WTC11 (cell line): ENCODE measurements around the gene ZNF394. TPM values are rescaled to one million over a fixed set of nuclear protein-coding genes. Genes with fewer than 3 reads are reported as not detected.
A peak's percentile ranks its signal among the peaks of the same experiment; 100 is the strongest.

Experiments used
- ATAC-seq: fragments of 200-7000 bp; cut with Tn5 transposase; 2 replicates; pipeline ENCODE4 v1.10.0; 2021; ENCODE audit warnings: mild to moderate bottlenecking, moderate library complexity
- CTCF ChIA-PET: fragments of 300-600 bp; sonication (Branson Sonifier 250); formaldehyde crosslinking; loops from one replicate; lab custom pipeline; 2021; ENCODE audit warnings: antibody characterized with exemption; lab: Charles Lee
- POLR2A ChIA-PET: fragments of 350-600 bp; sonication (Branson Sonifier 250); formaldehyde crosslinking; loops from one replicate; lab custom pipeline; 2021; ENCODE audit warnings: antibody characterized with exemption; lab: Charles Lee
- DNase-seq: peaks from one replicate; pipeline ENCODE4 v3.0.0; 2021; ENCODE audit warnings: low spot score
- H3K27ac Mint-ChIP-seq: 2 replicates; pipeline ENCODE4 v1.8.0; 2021; ENCODE audit warnings: mixed read lengths
- H3K27me3 Mint-ChIP-seq: 2 replicates; pipeline ENCODE4 v1.8.0; 2021; ENCODE audit warnings: low read depth, mild to moderate bottlenecking, moderate library complexity, mixed read lengths
- H3K36me3 Mint-ChIP-seq: 2 replicates; pipeline ENCODE4 v1.8.0; 2021; ENCODE audit warnings: mixed read lengths
- H3K4me1 Mint-ChIP-seq: 2 replicates; pipeline ENCODE4 v1.8.0; 2022; ENCODE audit warnings: mixed read lengths
- H3K4me3 Mint-ChIP-seq: 2 replicates; pipeline ENCODE4 v1.8.0; 2021; ENCODE audit warnings: mild to moderate bottlenecking, moderate library complexity, mixed read lengths
- H3K9me3 Mint-ChIP-seq: 2 replicates; pipeline ENCODE4 v1.8.0; 2021; ENCODE audit warnings: mixed read lengths
- AR ChIP-seq: fragments of 250-450 bp; sonication (Bioruptor Pico); IDR thresholded peaks from 2 replicates; pipeline ENCODE4 v1.9.0; 2021; ENCODE audit warnings: mild to moderate bottlenecking
- E2F1 ChIP-seq: sonication (generic); formaldehyde crosslinking; IDR thresholded peaks from 2 replicates; pipeline ENCODE4 v1.8.0; 2022; ENCODE audit warnings: mild to moderate bottlenecking, missing genetic modification reagents
- ERG ChIP-seq: fragments of 250-450 bp; sonication (Bioruptor Pico); IDR thresholded peaks from 2 replicates; pipeline ENCODE4 v1.8.0; 2021; ENCODE audit warnings: mild to moderate bottlenecking
- ETV6 ChIP-seq: sonication (generic); formaldehyde crosslinking; IDR thresholded peaks from 2 replicates; pipeline ENCODE4 v1.8.1; 2022; ENCODE audit warnings: mild to moderate bottlenecking, missing genetic modification reagents
- FOXK1 ChIP-seq: sonication (generic); formaldehyde crosslinking; IDR thresholded peaks from 2 replicates; pipeline ENCODE4 v1.8.0; 2022; ENCODE audit warnings: mild to moderate bottlenecking, moderate library complexity, missing genetic modification reagents
- GRHL2 ChIP-seq: fragments of 250-450 bp; sonication (Bioruptor Pico); IDR thresholded peaks from 2 replicates; pipeline ENCODE4 v1.8.0; 2022; ENCODE audit warnings: mild to moderate bottlenecking, moderate library complexity; ENCODE audit not compliant: insufficient replicate concordance, severe bottlenecking
- MAX ChIP-seq: sonication (generic); formaldehyde crosslinking; IDR thresholded peaks from 2 replicates; pipeline ENCODE4 v1.8.0; 2022; ENCODE audit warnings: mild to moderate bottlenecking, missing genetic modification reagents
- NR2C2 ChIP-seq: sonication (generic); formaldehyde crosslinking; IDR thresholded peaks from 2 replicates; pipeline ENCODE4 v1.8.0; 2022; ENCODE audit warnings: mild to moderate bottlenecking, missing genetic modification reagents
- OVOL2 ChIP-seq: fragments of 250-450 bp; sonication (Bioruptor Pico); IDR thresholded peaks from 2 replicates; pipeline ENCODE4 v1.9.0; 2021; ENCODE audit warnings: mild to moderate bottlenecking, borderline replicate concordance
- RELA ChIP-seq: sonication (generic); formaldehyde crosslinking; IDR thresholded peaks from 2 replicates; pipeline ENCODE4 v1.8.1; 2022; ENCODE audit warnings: missing genetic modification reagents, mild to moderate bottlenecking, borderline replicate concordance
- RORB ChIP-seq: fragments of 250-450 bp; sonication (Bioruptor Pico); IDR thresholded peaks from 2 replicates; pipeline ENCODE4 v1.9.0; 2021; ENCODE audit warnings: mild to moderate bottlenecking
- SMAD4 ChIP-seq: sonication (generic); formaldehyde crosslinking; IDR thresholded peaks from 2 replicates; pipeline ENCODE4 v1.8.0; 2022; ENCODE audit warnings: mild to moderate bottlenecking, missing genetic modification reagents
- SOX15 ChIP-seq: fragments of 250-450 bp; sonication (Bioruptor Pico); IDR thresholded peaks from 2 replicates; pipeline ENCODE4 v1.9.0; 2021; ENCODE audit warnings: mild to moderate bottlenecking
- TP53 ChIP-seq: sonication (generic); formaldehyde crosslinking; IDR thresholded peaks from 2 replicates; pipeline ENCODE4 v1.8.1; 2023; ENCODE audit warnings: mild to moderate bottlenecking, missing genetic modification reagents
- USF2 ChIP-seq: sonication (generic); formaldehyde crosslinking; IDR thresholded peaks from 2 replicates; pipeline ENCODE4 v1.8.1; 2023; ENCODE audit warnings: mild to moderate bottlenecking, missing genetic modification reagents, moderate library complexity
- ZBTB43 ChIP-seq: sonication (generic); formaldehyde crosslinking; IDR thresholded peaks from 2 replicates; pipeline ENCODE4 v1.8.1; 2023; ENCODE audit warnings: mild to moderate bottlenecking, missing genetic modification reagents
- ZMAT4 ChIP-seq: fragments of 250-450 bp; sonication (Bioruptor Pico); IDR thresholded peaks from 2 replicates; pipeline ENCODE4 v1.9.0; 2021; ENCODE audit warnings: mild to moderate bottlenecking
- ZNF219 ChIP-seq: sonication (generic); formaldehyde crosslinking; IDR thresholded peaks from 2 replicates; pipeline ENCODE4 v1.8.0; 2023; ENCODE audit warnings: missing genetic modification reagents, mild to moderate bottlenecking, borderline replicate concordance
- ZNF263 ChIP-seq: sonication (generic); formaldehyde crosslinking; IDR thresholded peaks from 2 replicates; pipeline ENCODE4 v1.8.1; 2022; ENCODE audit warnings: low read depth, mild to moderate bottlenecking, moderate library complexity, missing genetic modification reagents
- ZNF317 ChIP-seq: sonication (generic); formaldehyde crosslinking; IDR thresholded peaks from 2 replicates; pipeline ENCODE4 v1.8.1; 2023; ENCODE audit warnings: low read depth, mild to moderate bottlenecking, moderate library complexity, missing genetic modification reagents, borderline replicate concordance
- ZNF423 ChIP-seq: fragments of 250-450 bp; sonication (Bioruptor Pico); IDR thresholded peaks from 2 replicates; pipeline ENCODE4 v2.1.2; 2022; ENCODE audit warnings: mild to moderate bottlenecking, moderate library complexity
- ZNF512 ChIP-seq: sonication (generic); formaldehyde crosslinking; IDR thresholded peaks from 2 replicates; pipeline ENCODE4 v1.8.1; 2022; ENCODE audit warnings: missing genetic modification reagents, borderline replicate concordance
- total RNA-seq: library from RNA; stranded (reverse); gene quantifications from 3 replicates; pipeline ENCODE4 v1.2.3, GENCODE V29; 2021

The ZNF394 gene
- total RNA-seq, 1 experiment from 2014 or later: 24.0 TPM

GRCh38 chr7:99448855-99449254 is 51.2 kb downstream of the ZNF394 start (continued):
- no peak for TF ChIP-seq SMAD4 (CRISPR knock-in tag)
- TF ChIP-seq ETV6 (CRISPR knock-in tag): no peak
- no peak for TF ChIP-seq ZMAT4 (CRISPR knock-in tag)
- no peak for TF ChIP-seq RORB (CRISPR knock-in tag)

- DNase-seq (no peak), ATAC-seq (peak; percentile 38)
- H3K9me3 Mint-ChIP-seq: no peaks in the 10 kb centered on the region
- CTCF ChIA-PET: interaction anchor here (0.5 to 0.6 kb wide), 4 partner anchors 8 to 567 kb away, joined by 3 to 6 read pairs (median 3); partner anchors contain the start of gene PTCD1
- POLR2A ChIA-PET: no interaction called here
- H3K27me3 Mint-ChIP-seq: no peaks in the 10 kb centered on the region
- no peaks in the 10 kb centered on the region for H3K4me1 Mint-ChIP-seq
- TF ChIP-seq OVOL2 (CRISPR knock-in tag): no peak
- no peak for TF ChIP-seq SOX15 (CRISPR knock-in tag)
- no peak for TF ChIP-seq ZNF512 (CRISPR knock-in tag)
- no peak for TF ChIP-seq ZNF423
- TF ChIP-seq ZNF317 (CRISPR knock-in tag): no peak
- TF ChIP-seq ERG (CRISPR knock-in tag): no peak
- no peak for TF ChIP-seq NR2C2 (CRISPR knock-in tag)
- no peak for TF ChIP-seq SMAD4 (CRISPR knock-in tag)
- no peak for TF ChIP-seq TP53 (CRISPR knock-in tag)
- TF ChIP-seq RELA (CRISPR knock-in tag): no peak
- TF ChIP-seq AR (CRISPR knock-in tag): no peak
- TF ChIP-seq FOXK1 (CRISPR knock-in tag): no peak
- TF ChIP-seq USF2: no peak
- no peak for TF ChIP-seq MAX (CRISPR knock-in tag)
- TF ChIP-seq ZNF219 (CRISPR knock-in tag): no peak
- TF ChIP-seq ZNF263: no peak
- TF ChIP-seq RORB (CRISPR knock-in tag): no peak
- no peak for TF ChIP-seq E2F1 (CRISPR knock-in tag)
- TF ChIP-seq GRHL2 (CRISPR knock-in tag): no peak
- no peak for TF ChIP-seq ZBTB43 (CRISPR knock-in tag)
- H3K36me3 Mint-ChIP-seq: peaks cover 61% of the 10 kb centered on the region
- no peak overlapping the region for H3K4me3 Mint-ChIP-seq
- no peak overlapping the region for H3K27ac Mint-ChIP-seq
These were observed 52.1 kb downstream of the ZNF394 start for GRCh38 chr7:99447943-99448342.
